AG04449 (cell line): ENCODE results near the gene FHAD1.

Source experiments
- CTCF ChIA-PET: fragments of 350-600 bp; formaldehyde crosslinking; extraction: SDS; loops from one replicate; lab custom pipeline; 2021; ENCODE audit warnings: antibody characterized with exemption; lab: Yijun Ruan, JAX
- POLR2A ChIA-PET: fragments of 400-600, 350-600 bp; formaldehyde crosslinking; extraction: SDS; loops from one replicate; lab custom pipeline; 2020; ENCODE audit warnings: antibody characterized with exemption, inconsistent platforms; lab: Yijun Ruan, JAX
- DNase-seq: peaks from one replicate; pipeline ENCODE4 v3.0.0-alpha.2; 2010; ENCODE audit warnings: low read depth, low spot score
- H3K4me3 ChIP-seq: 2 replicates; pipeline ENCODE4 v1.5.1; 2011; ENCODE audit warnings: low read depth, mild to moderate bottlenecking, control low read depth, low read length
- CTCF ChIP-seq: IDR thresholded peaks from one replicate; pipeline ENCODE4 v1.5.1; 2011; ENCODE audit warnings: mild to moderate bottlenecking, moderate library complexity, low read length, control low read depth, inconsistent platforms; ENCODE audit not compliant: insufficient read depth; ENCODE audit errors: missing control alignments

The FHAD1 gene

DNA sequence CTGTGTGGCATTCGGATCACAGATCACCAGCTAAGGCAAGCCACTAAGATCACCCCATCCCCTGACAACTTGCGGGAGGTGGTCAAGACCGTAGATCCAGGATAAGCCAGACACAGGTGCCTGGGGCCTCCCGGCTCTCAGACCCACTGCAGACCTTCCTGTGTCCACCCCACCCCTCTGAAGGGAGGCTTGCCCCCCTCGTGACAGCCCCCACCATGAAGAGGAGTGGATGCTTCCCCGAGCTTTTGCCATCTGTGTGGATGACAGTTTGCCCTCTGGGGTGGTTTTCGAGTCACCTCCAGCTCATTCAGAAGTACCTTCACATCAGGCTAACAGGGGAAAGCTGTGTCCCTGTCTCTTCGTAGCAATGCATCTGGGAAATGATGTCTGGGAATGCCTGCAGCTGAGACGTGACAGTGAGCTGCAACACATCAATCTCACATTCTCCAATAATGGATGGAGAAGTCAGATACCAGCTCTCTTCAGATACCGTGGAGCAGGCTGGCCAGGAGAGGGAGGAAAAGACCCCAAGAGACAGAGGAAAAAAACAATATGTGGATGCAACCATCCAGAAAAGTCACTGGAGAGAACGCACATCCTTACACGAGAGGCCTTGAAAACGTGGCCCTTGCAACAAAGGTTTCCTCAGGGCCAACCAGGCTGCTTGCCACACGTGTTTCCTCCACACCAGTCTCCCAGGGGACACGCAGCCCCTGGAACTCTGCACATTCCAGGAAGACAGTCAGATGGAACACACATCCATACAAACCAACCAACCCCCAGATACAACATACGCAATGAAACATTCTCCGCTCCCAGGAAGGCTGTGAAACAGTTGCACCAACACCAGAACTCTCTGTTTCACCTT, 20.4 kb upstream of the FHAD1 start:
- DNase-seq, result no peak
- H3K4me3 ChIP-seq, result no peak overlapping the region
- CTCF ChIA-PET, result no interaction called here
- POLR2A ChIA-PET, result no interaction called here
- TF ChIP-seq CTCF, result no peak

- no peak for DNase-seq
- ChIA-PET CTCF (interaction anchor here (0.8 kb wide), 1 partner anchor 36 kb away, joined by 3 read pairs; no protein-coding TSS in a partner anchor), POLR2A (no interaction called here)
- H3K4me3 ChIP-seq, result no peak overlapping the region
- TF ChIP-seq CTCF, result no peak
Measured at GRCh38 chr1:15229707-15230131, 17.3 kb upstream of the FHAD1 start.

DNA sequence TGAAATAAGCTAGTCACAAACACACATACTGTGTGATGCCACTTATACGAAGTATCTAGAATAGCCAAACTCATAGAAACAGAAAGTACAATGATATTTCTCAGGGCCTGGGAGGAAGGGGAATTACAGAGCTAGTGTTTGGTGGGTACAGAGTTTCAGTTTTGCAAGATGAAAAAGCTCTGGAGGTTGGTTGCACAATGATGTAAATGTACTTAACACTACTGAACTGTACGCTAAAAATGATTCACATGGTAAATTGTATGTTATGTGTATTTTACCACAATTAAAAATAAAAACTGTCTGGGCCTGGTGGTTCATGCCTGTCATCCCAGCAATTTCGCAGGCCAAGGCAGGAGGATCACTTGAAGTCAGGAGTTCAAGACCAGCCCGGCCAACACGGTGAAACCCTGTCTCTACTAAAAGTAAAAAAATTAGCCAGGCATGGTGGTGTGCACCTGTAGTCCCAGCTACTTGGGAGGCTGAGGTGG, 15.3 kb upstream of the FHAD1 start:
- no peak overlapping the region for H3K4me3 ChIP-seq
- no peak for TF ChIP-seq CTCF
- POLR2A ChIA-PET, result no interaction called here
- no peak for DNase-seq
- CTCF ChIA-PET, result interaction anchor here (1.1 kb wide), 1 partner anchor 101 kb away, joined by 3 read pairs; no protein-coding TSS in a partner anchor

GRCh38 chr1:15233689-15234088, 13.3 kb upstream of the FHAD1 start:
- no peak for TF ChIP-seq CTCF
- no peak for DNase-seq
- CTCF ChIA-PET, result interaction anchor here (1.2 kb wide), 1 partner anchor 11 kb away, joined by 3 read pairs; no protein-coding TSS in a partner anchor
- POLR2A ChIA-PET, result no interaction called here
- no peak overlapping the region for H3K4me3 ChIP-seq

- POLR2A ChIA-PET, result no interaction called here
Measured at GRCh38 chr1:15236321-15236721, 10.7 kb upstream of the FHAD1 start.

More at GRCh38 chr1:15236321-15236721, 10.7 kb upstream of the FHAD1 start:
- no peak overlapping the region for H3K4me3 ChIP-seq
- CTCF ChIA-PET, result interaction anchor here (1.0 kb wide), 1 partner anchor 16 kb away, joined by 3 read pairs; no protein-coding TSS in a partner anchor
- DNase-seq, result no peak
- no peak for TF ChIP-seq CTCF
